SK-N-SH (cell line): Measurements from ENCODE around the gene TRA2B. TPM values are rescaled to one million over a fixed set of nuclear protein-coding genes. Genes with fewer than 3 reads are reported as not detected.

Experiments
- CTCF ChIA-PET: fragments of 300-600, 350-600 bp; formaldehyde crosslinking; extraction: SDS; loops from one replicate; lab custom pipeline; 2021; lab: Yijun Ruan, JAX
- POLR2A ChIA-PET: fragments of 350-600 bp; sonication (Branson Sonifier 250); formaldehyde crosslinking; extraction: SDS; loops from one replicate; lab custom pipeline; 2020; ENCODE audit warnings: antibody characterized with exemption, inconsistent platforms; lab: Yijun Ruan, JAX
- DNase-seq: peaks from one replicate; pipeline ENCODE4 v3.0.0; 2012
- H2AFZ ChIP-seq: fragments of 200-600 bp; sonication (generic); 2 replicates; pipeline ENCODE4 v1.8.1; 2016; ENCODE audit warnings: antibody characterized with exemption, mild to moderate bottlenecking, low read depth
- H3F3A ChIP-seq: fragments of 200-600 bp; sonication (generic); replicated peaks from 2 replicates; pipeline ENCODE3; 2016; ENCODE audit warnings: antibody characterized with exemption, mild to moderate bottlenecking; ENCODE audit not compliant: insufficient read depth
- H3K27ac ChIP-seq, 2 experiments: fragments of 200-500 bp in 1 of 2; fragments of 200-600 bp in 1 of 2; sonication (Bioruptor generic) in 1 of 2; sonication (generic), shearing (Covaris generic) in 1 of 2; 2 replicates each; pipeline versions ENCODE4 v1.5.1 to v1.6.1; 2014 to 2016; ENCODE audit warnings: low read depth in 2 of 2, inconsistent platforms in 1 of 2, low read length in 1 of 2, mild to moderate bottlenecking in 1 of 2, mixed read lengths in 1 of 2
- H3K27me3 ChIP-seq: fragments of 200-600 bp; sonication (generic), shearing (Covaris generic); 2 replicates; pipeline ENCODE4 v1.6.1; 2016; ENCODE audit warnings: mixed run types; ENCODE audit not compliant: insufficient read depth
- H3K36me3 ChIP-seq, 2 experiments: fragments of 200-500 bp in 1 of 2; fragments of 200-600 bp in 1 of 2; sonication (Bioruptor generic) in 1 of 2; sonication (generic) in 1 of 2; replicated peaks in 1 of 2; 2 replicates each; pipeline versions ENCODE3 to v1.5.1; 2014 to 2016; ENCODE audit warnings: low read length in 1 of 2, mild to moderate bottlenecking in 1 of 2; ENCODE audit not compliant: insufficient read depth in 2 of 2, control insufficient read depth in 1 of 2
- H3K4me1 ChIP-seq, 2 experiments: fragments of 200-500 bp in 1 of 2; fragments of 200-600 bp in 1 of 2; sonication (Bioruptor generic) in 1 of 2; sonication (generic), shearing (Covaris generic) in 1 of 2; 2 replicates each; pipeline versions ENCODE4 v1.5.1 to v1.6.1; 2014 to 2016; ENCODE audit warnings: low read depth in 1 of 2, low read length in 1 of 2, mixed run types in 1 of 2; ENCODE audit not compliant: insufficient read depth in 2 of 2, control insufficient read depth in 1 of 2
- H3K4me2 ChIP-seq: fragments of 200-600 bp; sonication (generic), shearing (Covaris generic); 2 replicates; pipeline ENCODE4 v1.6.1; 2017; ENCODE audit warnings: mixed run types
- H3K4me3 ChIP-seq, 2 experiments: fragments of 200-500 bp in 1 of 2; fragments of 200-600 bp in 1 of 2; sonication (Bioruptor generic) in 1 of 2; sonication (generic), shearing (Covaris generic) in 1 of 2; 2 replicates each; pipeline versions ENCODE4 v1.5.1 to v1.8.1; 2014 to 2016; ENCODE audit warnings: low read depth in 2 of 2, inconsistent platforms in 1 of 2, low read length in 1 of 2, mild to moderate bottlenecking in 1 of 2, mixed read lengths in 1 of 2, moderate library complexity in 1 of 2
- H3K79me2 ChIP-seq: fragments of 200-600 bp; sonication (generic); 2 replicates; pipeline ENCODE4 v1.8.1; 2017; ENCODE audit warnings: mild to moderate bottlenecking; ENCODE audit not compliant: insufficient read depth
- H3K9ac ChIP-seq: fragments of 200-600 bp; sonication (generic); 2 replicates; pipeline ENCODE4 v1.6.1; 2017; ENCODE audit warnings: mixed run types
- H3K9me2 ChIP-seq: fragments of 200-600 bp; sonication (generic); 2 replicates; pipeline ENCODE4 v1.6.1; 2017; ENCODE audit warnings: mixed run types
- H3K9me3 ChIP-seq: fragments of 200-600 bp; sonication (generic); 2 replicates; pipeline ENCODE4 v1.6.1; 2017; ENCODE audit warnings: mixed run types, mild to moderate bottlenecking, moderate library complexity
- H4K20me1 ChIP-seq: fragments of 200-600 bp; sonication (generic); 2 replicates; pipeline ENCODE4 v1.6.1; 2017; ENCODE audit warnings: mild to moderate bottlenecking, mixed run types; ENCODE audit not compliant: insufficient read depth
- CTCF ChIP-seq: fragments of 200-600 bp; sonication (generic); IDR thresholded peaks from 2 replicates; pipeline ENCODE4 v1.6.1; 2017; ENCODE audit warnings: antibody characterized with exemption, mild to moderate bottlenecking, moderate library complexity
- GABPA ChIP-seq: IDR thresholded peaks from 2 replicates; pipeline ENCODE4 v1.4.0; 2012; ENCODE audit warnings: low read depth, mild to moderate bottlenecking
- GATA2 ChIP-seq: sonication (generic); formaldehyde crosslinking; IDR thresholded peaks from 2 replicates; pipeline ENCODE4 v1.5.0; 2020; ENCODE audit warnings: mild to moderate bottlenecking, missing genetic modification reagents
- IRF3 ChIP-seq: fragments of 150-350 bp; IDR thresholded peaks from 2 replicates; pipeline ENCODE4 v1.6.1; 2016; ENCODE audit warnings: mild to moderate bottlenecking, low read depth, low read length
- JUND ChIP-seq: IDR thresholded peaks from 2 replicates; pipeline ENCODE4 v1.4.0; 2012
- MAX ChIP-seq: IDR thresholded peaks from 2 replicates; pipeline ENCODE4 v1.4.0; 2012; ENCODE audit warnings: low read depth
- MXI1 ChIP-seq: IDR thresholded peaks from 2 replicates; pipeline ENCODE4 v1.6.1; 2012; ENCODE audit warnings: mild to moderate bottlenecking, low read depth, low read length, improper control_type of control experiment
- NFIC ChIP-seq: IDR thresholded peaks from 2 replicates; pipeline ENCODE4 v1.4.0; 2012; ENCODE audit warnings: borderline replicate concordance
- POLR2AphosphoS5 ChIP-seq: IDR thresholded peaks from 2 replicates; pipeline ENCODE4 v1.6.1; 2012; ENCODE audit warnings: low read depth, low read length
- RAD21 ChIP-seq: IDR thresholded peaks from 2 replicates; pipeline ENCODE4 v1.6.1; 2012; ENCODE audit warnings: mild to moderate bottlenecking, low read length
- RFX5 ChIP-seq: IDR thresholded peaks from 2 replicates; pipeline ENCODE4 v1.6.1; 2012; ENCODE audit warnings: mild to moderate bottlenecking, improper control_type of control experiment, low read length
- RXRA ChIP-seq: IDR thresholded peaks from 2 replicates; pipeline ENCODE4 v1.4.0; 2012; ENCODE audit warnings: low read depth, mild to moderate bottlenecking, borderline replicate concordance
- TEAD4 ChIP-seq: IDR thresholded peaks from 2 replicates; pipeline ENCODE4 v1.4.0; 2012; ENCODE audit warnings: mild to moderate bottlenecking, borderline replicate concordance; ENCODE audit not compliant: insufficient read depth
- USF1 ChIP-seq: IDR thresholded peaks from 2 replicates; pipeline ENCODE4 v1.4.0; 2012; ENCODE audit warnings: low read depth, borderline replicate concordance
- YY1 ChIP-seq: IDR thresholded peaks from 2 replicates; pipeline ENCODE4 v1.4.0; 2012; ENCODE audit warnings: low read depth, mild to moderate bottlenecking
- ZBTB33 ChIP-seq: IDR thresholded peaks from 2 replicates; pipeline ENCODE4 v1.4.0; 2012; ENCODE audit warnings: low read depth, borderline replicate concordance
- WGBS: methylation state at CpG from one replicate; pipeline ENCODE4 v1.1.6; 2017; ENCODE audit warnings: low lambda C conversion rate; 5-methylcytosine and 5-hydroxymethylcytosine counted together
- polyA plus RNA-seq, 3 experiments: library from polyadenylated mRNA; depleted of rRNA; stranded (reverse); fragments of >200 nt; gene quantifications; 2 replicates each; pipeline ENCODE4 v1.2.3, GENCODE V29; 2012

TRA2B gene
- polyA plus RNA-seq, 1 of the 3 experiments (the other 2 are of a cell fraction): 212 TPM

GRCh38 chr3:185912929-185913901 lies 24.6 kb downstream of the TRA2B start:
- H3K4me1 ChIP-seq: no peaks in the 10 kb centered on the region; a peak in 1 of 4 replicates
- H3K9ac ChIP-seq: no peak overlapping the region
- H2AFZ ChIP-seq: no peak overlapping the region
- H3K27ac ChIP-seq: peak overlapping the region in 1 of 2 experiments; percentile 6; a peak in 1 of 4 replicates
- H3K79me2 ChIP-seq: peaks cover 32% of the 10 kb centered on the region
- no peak overlapping the region for H3K4me3 ChIP-seq
- H3K4me2 ChIP-seq: no peak overlapping the region
- H3F3A ChIP-seq: peaks cover 78% of the 10 kb centered on the region
- no peaks in the 10 kb centered on the region for H3K27me3 ChIP-seq
- WGBS: 81% methylated on average over 7 of the region's 7 CpGs
- CTCF ChIA-PET: interaction anchor here (1.0 to 1.3 kb wide), 3 partner anchors 15 to 145 kb away, joined by 3 to 9 read pairs (median 5); no protein-coding TSS in a partner anchor
- TF ChIP-seq TEAD4 (no peak), RXRA (no peak), POLR2AphosphoS5 (peak; percentile 57; the same call in 1 of the 2 replicates)
- TF ChIP-seq, all 33 proteins: peak for 1
- Histone ChIP-seq H3K9me3 (no peaks in the 10 kb centered on the region), H4K20me1 (peaks cover 54% of the 10 kb centered on the region), H3K9me2 (no peaks in the 10 kb centered on the region), H3K36me3 (peaks cover 51% of the 10 kb centered on the region in 2 experiments)
- POLR2A ChIA-PET: interaction anchor here (0.6 to 1.2 kb wide), 3 partner anchors 24 to 315 kb away, joined by 3 to 5 read pairs (median 5); no protein-coding TSS in a partner anchor
- no peak for DNase-seq

- POLR2A ChIA-PET: interaction anchor here (0.6 to 1.2 kb wide), 2 partner anchors 32 to 314 kb away, joined by 5 read pairs; no protein-coding TSS in a partner anchor
Measured at GRCh38 chr3:185912512-185912911, 25.3 kb downstream of the TRA2B start.

More at GRCh38 chr3:185912512-185912911, 25.3 kb downstream of the TRA2B start:
- Histone ChIP-seq H2AFZ (no peak overlapping the region), H3K27ac (no peak overlapping the region; a peak in 1 of 4 replicates), H3F3A (peaks cover 78% of the 10 kb centered on the region), H3K79me2 (peaks cover 25% of the 10 kb centered on the region), H3K4me3 (no peak overlapping the region), H3K4me2 (no peak overlapping the region)
- no peak for TF ChIP-seq MXI1
- TF ChIP-seq YY1: no peak
- no peak for TF ChIP-seq IRF3
- no peak for TF ChIP-seq JUND
- no peak for TF ChIP-seq GATA2
- TF ChIP-seq GABPA: no peak
- TF ChIP-seq USF1: no peak
- TF ChIP-seq RAD21: no peak
- TF ChIP-seq CTCF: no peak
- no peak for TF ChIP-seq MAX
- TF ChIP-seq ZBTB33: no peak
- no peak for TF ChIP-seq NFIC
- no peak for TF ChIP-seq RFX5
- TF ChIP-seq, all 33 proteins: peak for 0
- 93% methylated on average over 11 of the region's 11 CpGs for WGBS
- no peaks in the 10 kb centered on the region for H3K9me2 ChIP-seq
- no peak for DNase-seq
- no peaks in the 10 kb centered on the region for H3K27me3 ChIP-seq
- CTCF ChIA-PET: interaction anchor here (1.0 to 1.3 kb wide), 3 partner anchors 16 to 144 kb away, joined by 3 to 9 read pairs (median 5); no protein-coding TSS in a partner anchor
- H3K9ac ChIP-seq: no peak overlapping the region
- H3K9me3 ChIP-seq: no peaks in the 10 kb centered on the region
- no peaks in the 10 kb centered on the region; a peak in 1 of 4 replicates for H3K4me1 ChIP-seq
- H3K36me3 ChIP-seq: peaks cover 44% of the 10 kb centered on the region in 2 experiments
- peaks cover 48% of the 10 kb centered on the region for H4K20me1 ChIP-seq
